Glutamatergic neuron (in vitro differentiated cells): ENCODE data around the gene ELAVL3. TPM values are rescaled to one million over a fixed set of nuclear protein-coding genes. Genes with fewer than 3 reads are reported as not detected.
"Not testable (repeated sequence)": the region's sequence is repeated elsewhere in the genome, so short reads cannot be mapped to it uniquely, and the experiment has no call there.

Source experiments
- DNase-seq: peaks from one replicate; pipeline ENCODE4 v3.0.0; 2022
- H3K27ac Mint-ChIP-seq: one replicate; pipeline ENCODE4 v1.8.0; 2020; ENCODE audit warnings: mild to moderate bottlenecking, mixed read lengths, inconsistent platforms; ENCODE audit not compliant: unreplicated experiment
- H3K27me3 Mint-ChIP-seq: one replicate; pipeline ENCODE4 v1.8.0; 2020; ENCODE audit warnings: mild to moderate bottlenecking, moderate library complexity, mixed read lengths, inconsistent platforms; ENCODE audit not compliant: unreplicated experiment
- H3K36me3 Mint-ChIP-seq: one replicate; pipeline ENCODE4 v1.8.0; 2020; ENCODE audit warnings: mild to moderate bottlenecking, mixed read lengths, inconsistent platforms; ENCODE audit not compliant: unreplicated experiment
- H3K4me1 Mint-ChIP-seq: one replicate; pipeline ENCODE4 v1.8.0; 2020; ENCODE audit warnings: mild to moderate bottlenecking, low read depth, mixed read lengths, inconsistent platforms; ENCODE audit not compliant: unreplicated experiment
- H3K4me3 Mint-ChIP-seq: one replicate; pipeline ENCODE4 v1.8.0; 2020; ENCODE audit warnings: mild to moderate bottlenecking, mixed read lengths, inconsistent platforms; ENCODE audit not compliant: unreplicated experiment
- H3K9me3 Mint-ChIP-seq: one replicate; pipeline ENCODE4 v1.8.0; 2020; ENCODE audit warnings: mild to moderate bottlenecking, moderate library complexity, mixed read lengths, inconsistent platforms; ENCODE audit not compliant: unreplicated experiment
- total RNA-seq: library from RNA; stranded (reverse); fragmentation: NEBNext Ultra II Directional; extraction: Animal tissue kit (Norgen Biotek cat#: 25700); gene quantifications from one replicate; pipeline ENCODE4 v1.2.1, GENCODE V29; 2021; ENCODE audit not compliant: unreplicated experiment
- TF ChIP-seq, protein P1 (sequence below): fragments of 200-600 bp; sonication (generic); IDR thresholded peaks from one replicate; pipeline ENCODE4 v1.5.0; 2021; ENCODE audit not compliant: partially characterized antibody, unreplicated experiment

The ELAVL3 gene
- total RNA-seq, 1 donor from 2014 or later = 633 TPM

DNA sequence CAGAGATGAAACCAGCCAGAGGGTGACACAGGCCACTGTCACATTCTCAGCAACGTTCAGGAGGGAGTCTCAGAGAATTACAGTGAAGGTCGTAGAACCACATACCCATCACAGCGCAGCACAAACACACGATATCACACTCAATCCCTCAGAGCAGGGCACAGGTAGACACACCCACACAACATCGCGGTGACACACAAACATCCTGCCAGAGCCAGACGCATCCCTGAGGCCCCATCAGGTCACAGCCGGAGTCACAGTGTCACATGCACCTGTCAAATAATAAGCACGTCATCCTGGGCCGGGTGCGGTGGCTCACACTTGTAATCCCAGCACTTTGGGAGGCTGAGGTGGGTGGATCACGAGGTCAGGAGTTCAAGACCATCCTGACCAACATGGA, 17.5 kb downstream of the ELAVL3 start:
- H3K4me3 Mint-ChIP-seq = peak overlapping the region; percentile 14
- H3K36me3 Mint-ChIP-seq = no peaks in the 10 kb centered on the region
- TF ChIP-seq, protein P1, sequence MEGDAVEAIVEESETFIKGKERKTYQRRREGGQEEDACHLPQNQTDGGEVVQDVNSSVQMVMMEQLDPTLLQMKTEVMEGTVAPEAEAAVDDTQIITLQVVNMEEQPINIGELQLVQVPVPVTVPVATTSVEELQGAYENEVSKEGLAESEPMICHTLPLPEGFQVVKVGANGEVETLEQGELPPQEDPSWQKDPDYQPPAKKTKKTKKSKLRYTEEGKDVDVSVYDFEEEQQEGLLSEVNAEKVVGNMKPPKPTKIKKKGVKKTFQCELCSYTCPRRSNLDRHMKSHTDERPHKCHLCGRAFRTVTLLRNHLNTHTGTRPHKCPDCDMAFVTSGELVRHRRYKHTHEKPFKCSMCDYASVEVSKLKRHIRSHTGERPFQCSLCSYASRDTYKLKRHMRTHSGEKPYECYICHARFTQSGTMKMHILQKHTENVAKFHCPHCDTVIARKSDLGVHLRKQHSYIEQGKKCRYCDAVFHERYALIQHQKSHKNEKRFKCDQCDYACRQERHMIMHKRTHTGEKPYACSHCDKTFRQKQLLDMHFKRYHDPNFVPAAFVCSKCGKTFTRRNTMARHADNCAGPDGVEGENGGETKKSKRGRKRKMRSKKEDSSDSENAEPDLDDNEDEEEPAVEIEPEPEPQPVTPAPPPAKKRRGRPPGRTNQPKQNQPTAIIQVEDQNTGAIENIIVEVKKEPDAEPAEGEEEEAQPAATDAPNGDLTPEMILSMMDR = no peak
- H3K27me3 Mint-ChIP-seq = peaks cover 15% of the 10 kb centered on the region
- peaks cover 26% of the 10 kb centered on the region for H3K4me1 Mint-ChIP-seq
- H3K9me3 Mint-ChIP-seq = peaks cover 24% of the 10 kb centered on the region
- peak overlapping the region; percentile 82 for H3K27ac Mint-ChIP-seq
- DNase-seq = no peak

DNA sequence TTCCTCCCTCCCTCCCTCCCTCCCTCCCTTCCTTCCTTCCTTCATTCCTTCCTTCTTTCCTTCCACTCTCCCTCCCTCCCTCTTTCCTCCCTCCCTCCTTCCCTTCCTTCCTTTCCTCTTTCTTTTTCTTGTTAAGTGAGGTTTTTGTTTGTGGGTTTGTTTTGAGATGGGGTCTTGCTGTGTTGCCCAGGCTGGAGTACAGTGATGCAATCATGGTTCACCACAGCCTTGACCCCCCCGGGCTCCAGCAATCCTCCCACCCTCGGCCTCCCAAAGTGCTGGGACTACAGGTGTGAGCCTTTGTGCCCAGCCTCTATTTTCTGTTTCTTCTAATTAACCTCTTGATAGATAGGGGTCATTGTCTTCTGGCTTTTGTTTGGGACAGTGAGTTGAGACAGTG, 19.4 kb downstream of the ELAVL3 start:
- TF ChIP-seq, protein P1 = no peak
- Mint-ChIP-seq H3K36me3 (no peaks in the 10 kb centered on the region), H3K27ac (peak overlapping the region; percentile 66), H3K4me3 (no peak overlapping the region), H3K27me3 (peaks cover 16% of the 10 kb centered on the region), H3K4me1 (peaks cover 23% of the 10 kb centered on the region), H3K9me3 (peaks cover 28% of the 10 kb centered on the region)
- no peak for DNase-seq

DNA sequence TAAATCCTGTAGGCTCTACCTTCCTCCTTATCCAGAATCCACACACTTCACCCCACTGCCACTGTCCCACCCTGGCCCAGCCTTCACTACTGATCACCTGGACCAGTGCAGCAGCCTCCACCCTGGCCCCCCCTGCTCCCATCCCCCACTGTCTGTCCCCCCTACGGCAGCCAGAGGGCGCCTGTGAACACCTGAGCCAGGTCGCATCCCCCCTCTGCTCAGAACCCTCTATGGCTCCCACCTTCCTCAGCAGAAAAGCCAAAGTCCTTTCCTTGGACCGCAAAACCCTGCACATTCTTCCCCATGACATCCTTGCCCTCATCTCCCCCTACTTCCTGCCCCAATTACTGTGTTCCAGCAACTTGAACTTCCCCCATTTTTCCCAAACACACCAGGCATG, 20.6 kb downstream of the ELAVL3 start:
- TF ChIP-seq, protein P1 = peak; percentile 38
- Mint-ChIP-seq H3K9me3 (peaks cover 29% of the 10 kb centered on the region), H3K4me1 (peaks cover 18% of the 10 kb centered on the region), H3K36me3 (no peaks in the 10 kb centered on the region), H3K4me3 (no peak overlapping the region), H3K27me3 (peaks cover 17% of the 10 kb centered on the region), H3K27ac (peak overlapping the region; percentile 60)
- no peak for DNase-seq

DNA sequence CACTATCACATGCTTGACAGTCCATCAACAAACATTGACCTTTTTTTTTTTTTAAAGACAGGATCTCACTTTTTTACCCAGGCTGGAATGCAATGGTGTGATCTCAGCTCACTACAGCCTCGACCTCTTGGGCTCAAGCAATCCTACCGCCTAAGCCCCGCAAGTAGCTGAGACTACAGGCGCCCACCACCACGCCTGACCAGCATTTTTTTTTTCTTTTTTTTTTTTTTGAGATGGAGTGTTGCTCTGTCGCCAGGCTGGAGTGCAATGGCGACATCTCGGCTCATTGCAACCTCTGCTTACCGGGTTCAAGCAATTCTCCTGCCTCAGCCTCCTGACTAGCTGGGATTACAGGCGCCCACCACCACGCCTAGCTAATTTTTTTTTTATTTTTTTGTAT, 21.9 kb downstream of the ELAVL3 start:
- Mint-ChIP-seq H3K4me1 (peaks cover 22% of the 10 kb centered on the region), H3K27me3 (peaks cover 20% of the 10 kb centered on the region), H3K9me3 (peaks cover 32% of the 10 kb centered on the region)
- not testable (repeated sequence) for H3K4me3 Mint-ChIP-seq, H3K36me3 Mint-ChIP-seq, DNase-seq, H3K27ac Mint-ChIP-seq

DNA sequence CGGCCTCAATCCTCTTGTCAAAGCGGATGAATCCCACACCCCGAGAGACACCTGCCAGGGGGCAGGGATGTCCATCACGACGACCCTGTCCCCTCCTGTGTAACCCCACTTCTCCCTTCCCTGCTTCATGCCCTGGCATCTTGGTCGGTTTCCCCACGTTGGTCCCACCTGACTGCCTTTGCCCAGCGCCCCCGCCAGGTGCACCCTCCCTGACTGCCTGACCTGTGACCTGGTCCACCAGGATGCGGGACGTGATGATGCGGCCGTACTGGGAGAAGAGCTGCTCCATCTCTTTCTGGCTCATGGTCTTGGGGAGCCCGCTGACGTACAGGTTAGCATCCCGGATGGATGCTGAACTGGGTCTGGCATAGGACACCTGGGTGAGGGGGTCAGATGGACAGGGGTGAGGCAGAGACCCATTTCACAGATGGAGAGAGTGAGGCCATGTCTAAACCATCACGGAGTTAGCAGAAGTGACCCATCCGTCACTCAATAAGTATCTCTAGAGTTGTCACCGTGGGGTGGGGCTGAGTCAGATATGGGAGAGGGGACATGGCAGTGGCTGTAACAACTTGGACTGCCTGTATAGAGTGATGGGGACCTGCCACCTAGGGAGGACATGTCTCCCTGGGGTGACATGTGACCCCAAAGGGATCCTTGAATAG, 22.5 kb downstream of the ELAVL3 start:
- H3K4me3 Mint-ChIP-seq = peak overlapping the region; percentile 30
- TF ChIP-seq, protein P1 = no peak
- H3K27me3 Mint-ChIP-seq = peaks cover 21% of the 10 kb centered on the region
- DNase-seq = no peak
- H3K36me3 Mint-ChIP-seq = peaks cover 2% of the 10 kb centered on the region
- peaks cover 32% of the 10 kb centered on the region for H3K9me3 Mint-ChIP-seq
- H3K4me1 Mint-ChIP-seq = peaks cover 23% of the 10 kb centered on the region
- H3K27ac Mint-ChIP-seq = peak overlapping the region; percentile 12
